Measurements from ENCODE around the gene MEDAG.

MEDAG gene

DNA sequence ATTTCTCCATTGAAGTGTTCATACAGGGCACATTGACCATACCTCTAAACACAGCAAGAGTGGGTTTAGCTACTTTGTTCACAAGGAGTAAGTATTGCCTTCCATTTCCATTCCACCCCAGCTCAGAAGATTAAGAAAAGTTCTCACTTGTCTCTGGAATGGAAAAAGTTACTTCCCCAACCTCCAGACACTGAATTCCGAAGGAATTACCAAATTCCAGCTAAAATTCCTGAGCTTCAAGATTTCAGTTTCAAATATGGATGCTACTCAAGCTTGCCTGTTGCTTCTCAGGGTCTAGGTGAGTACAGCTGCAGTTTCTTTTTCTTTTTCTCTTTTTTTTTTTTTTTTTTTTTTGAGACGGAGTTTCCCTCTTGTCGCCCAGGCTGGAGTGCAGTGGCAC lies 60.0 kb downstream of the MEDAG start:
- DNase-seq: no peak

DNA sequence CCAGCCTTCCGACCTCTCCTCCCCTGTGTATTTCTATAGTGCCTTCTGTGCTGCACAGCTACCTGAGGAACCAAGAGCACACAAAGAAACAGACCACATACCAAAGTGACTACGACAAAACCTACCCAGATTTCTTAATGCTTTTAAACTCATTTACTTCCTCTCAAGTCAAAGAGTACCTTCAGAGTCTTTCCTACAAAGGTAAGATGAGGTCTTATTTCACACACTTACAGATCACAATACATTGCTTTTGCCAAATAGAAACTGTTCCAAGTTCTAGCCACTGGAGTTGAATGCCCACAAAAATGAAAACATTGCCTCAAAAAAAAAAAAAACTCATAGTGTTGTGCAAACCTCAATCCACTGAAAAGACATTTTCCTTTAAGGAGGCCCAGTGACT lies 62.8 kb downstream of the MEDAG start:
- DNase-seq: no peak

DNA sequence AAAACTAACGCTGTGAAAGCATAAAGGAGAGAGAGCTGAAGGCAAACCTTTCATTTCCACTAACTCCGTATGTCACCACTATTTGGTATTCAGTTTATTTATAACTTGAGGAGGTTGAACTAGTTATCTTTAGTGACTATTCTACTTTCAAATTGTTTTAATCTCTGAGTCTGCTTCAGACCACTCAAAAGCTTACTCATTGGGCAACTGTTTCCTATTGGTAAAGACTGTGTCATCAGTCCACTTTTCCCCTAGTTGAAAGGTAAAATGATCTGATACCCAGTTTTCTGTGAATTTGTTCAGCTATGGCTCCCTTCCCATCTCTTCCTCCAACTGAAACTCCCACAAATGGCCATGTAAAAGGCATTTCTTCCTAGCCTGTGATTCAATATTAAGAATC lies 65.5 kb downstream of the MEDAG start:
- DNase-seq: no peak

DNA sequence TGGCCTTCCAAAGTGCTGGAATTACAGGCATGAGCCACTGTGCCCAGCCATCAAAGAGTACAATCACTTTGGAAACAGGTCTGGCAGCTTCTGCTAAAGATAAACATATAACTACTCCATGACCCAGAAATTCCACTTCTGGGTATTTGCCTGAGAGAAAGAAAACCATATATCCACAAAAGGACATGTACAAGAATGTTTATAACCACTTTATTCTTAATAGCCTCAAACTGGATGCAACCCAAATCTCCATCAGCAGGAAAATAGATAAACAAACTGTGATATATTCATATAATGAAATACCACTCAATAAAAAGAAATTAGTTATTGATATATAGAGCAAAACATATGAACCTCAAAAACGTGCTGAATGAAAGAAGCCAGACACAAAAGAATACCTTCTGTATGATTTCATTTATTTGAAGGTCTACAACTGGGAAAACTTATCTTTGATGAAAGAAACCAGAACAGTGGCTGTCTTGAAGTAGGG lies 66.9 kb downstream of the MEDAG start:
- no peak for DNase-seq

DNA sequence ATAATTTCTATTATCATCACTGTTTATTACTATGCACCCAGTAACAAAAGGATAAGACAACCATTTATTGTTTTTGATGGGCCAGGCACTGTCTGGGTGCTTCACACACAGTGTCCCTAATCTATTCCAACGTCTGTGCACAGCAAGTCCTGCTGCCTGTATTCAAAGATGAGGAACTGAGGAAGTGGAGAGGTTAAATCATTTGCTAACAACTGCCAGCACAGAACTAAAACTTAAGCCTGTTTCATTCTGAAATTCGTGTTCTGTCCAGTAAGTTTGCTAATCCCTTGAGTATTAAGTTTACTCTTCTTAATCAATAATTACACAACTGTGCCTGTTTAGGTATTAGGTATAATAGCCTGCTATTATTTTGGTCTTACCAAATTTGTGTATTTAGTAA lies 68.3 kb downstream of the MEDAG start:
- DNase-seq: peak; percentile 16
